ENCODE data around the gene STPG3.
"Not testable (repeated sequence)": the region's sequence is repeated elsewhere in the genome, so short reads cannot be mapped to it uniquely, and the experiment has no call there.

STPG3 gene

DNA sequence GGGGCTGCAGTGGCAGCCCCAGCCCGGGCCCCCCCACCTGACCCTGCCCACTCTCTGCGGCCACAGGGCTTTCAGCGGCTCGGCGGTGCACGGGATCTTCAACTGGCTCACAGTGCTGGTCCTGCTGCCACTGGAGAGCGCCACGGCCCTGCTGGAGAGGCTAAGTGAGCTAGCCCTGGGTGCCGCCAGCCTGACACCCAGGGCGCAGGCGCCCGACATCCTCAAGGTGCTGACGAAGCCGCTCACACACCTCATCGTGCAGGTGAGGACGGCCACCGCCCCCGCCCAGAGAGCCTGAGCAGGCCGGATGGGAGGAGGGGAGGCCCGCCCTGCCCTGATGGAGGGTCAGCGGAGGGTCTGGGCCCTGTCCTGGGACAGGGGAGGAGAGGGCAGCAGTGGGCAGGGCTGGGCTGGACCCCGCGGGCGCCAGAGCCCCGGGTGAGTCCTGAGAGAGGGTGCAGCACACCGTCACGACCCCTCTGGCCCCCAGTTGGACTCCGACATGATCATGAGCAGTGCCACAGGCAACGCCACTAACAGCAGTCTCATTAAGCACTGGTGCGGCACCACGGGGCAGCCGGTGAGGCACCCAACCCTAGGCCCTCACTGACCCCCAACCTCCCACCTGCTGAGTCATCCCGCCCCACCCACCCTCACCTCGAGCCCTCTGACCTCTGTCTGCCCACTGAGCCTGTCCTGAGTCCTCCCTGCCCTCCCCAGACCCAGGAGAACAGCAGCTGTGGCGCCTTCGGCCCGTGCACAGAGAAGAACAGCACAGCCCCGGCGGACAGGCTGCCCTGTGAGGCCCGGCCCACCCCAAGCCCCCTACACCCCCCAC is 17.7 kb upstream of the STPG3 start:
- DNase-seq (ENCODE audit: low read depth, low spot score): no peak

DNA sequence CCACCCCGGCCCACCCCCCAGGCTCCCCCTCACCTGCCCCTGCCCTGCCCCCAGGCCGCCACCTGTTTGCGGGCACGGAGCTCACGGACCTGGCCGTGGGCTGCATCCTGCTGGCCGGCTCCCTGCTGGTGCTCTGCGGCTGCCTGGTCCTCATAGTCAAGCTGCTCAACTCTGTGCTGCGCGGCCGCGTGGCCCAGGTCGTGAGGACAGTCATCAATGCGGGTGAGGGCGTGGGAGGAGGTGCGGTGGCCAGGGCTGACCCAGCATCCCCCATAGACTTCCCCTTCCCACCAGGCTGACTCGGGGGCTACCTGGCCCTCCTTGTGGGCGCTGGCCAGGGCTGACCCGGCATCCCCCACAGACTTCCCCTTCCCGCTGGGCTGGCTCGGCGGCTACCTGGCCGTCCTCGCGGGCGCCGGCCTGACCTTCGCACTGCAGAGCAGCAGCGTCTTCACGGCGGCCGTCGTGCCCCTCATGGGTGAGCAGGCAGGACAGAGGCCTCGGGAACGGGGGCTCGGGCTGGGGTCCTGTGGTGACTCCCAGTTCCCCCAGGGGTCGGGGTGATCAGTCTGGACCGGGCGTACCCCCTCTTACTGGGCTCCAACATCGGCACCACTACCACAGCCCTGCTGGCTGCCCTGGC is 16.9 kb upstream of the STPG3 start:
- DNase-seq (ENCODE audit: low read depth, low spot score): no peak

GRCh38 chr9:137234758-137235423 is 16.2 kb upstream of the STPG3 start:
- DNase-seq (ENCODE audit: low read depth, low spot score): no peak

GRCh38 chr9:137235424-137236237 is 15.5 kb upstream of the STPG3 start:
- no peak for DNase-seq (ENCODE audit: low read depth, low spot score)

DNA sequence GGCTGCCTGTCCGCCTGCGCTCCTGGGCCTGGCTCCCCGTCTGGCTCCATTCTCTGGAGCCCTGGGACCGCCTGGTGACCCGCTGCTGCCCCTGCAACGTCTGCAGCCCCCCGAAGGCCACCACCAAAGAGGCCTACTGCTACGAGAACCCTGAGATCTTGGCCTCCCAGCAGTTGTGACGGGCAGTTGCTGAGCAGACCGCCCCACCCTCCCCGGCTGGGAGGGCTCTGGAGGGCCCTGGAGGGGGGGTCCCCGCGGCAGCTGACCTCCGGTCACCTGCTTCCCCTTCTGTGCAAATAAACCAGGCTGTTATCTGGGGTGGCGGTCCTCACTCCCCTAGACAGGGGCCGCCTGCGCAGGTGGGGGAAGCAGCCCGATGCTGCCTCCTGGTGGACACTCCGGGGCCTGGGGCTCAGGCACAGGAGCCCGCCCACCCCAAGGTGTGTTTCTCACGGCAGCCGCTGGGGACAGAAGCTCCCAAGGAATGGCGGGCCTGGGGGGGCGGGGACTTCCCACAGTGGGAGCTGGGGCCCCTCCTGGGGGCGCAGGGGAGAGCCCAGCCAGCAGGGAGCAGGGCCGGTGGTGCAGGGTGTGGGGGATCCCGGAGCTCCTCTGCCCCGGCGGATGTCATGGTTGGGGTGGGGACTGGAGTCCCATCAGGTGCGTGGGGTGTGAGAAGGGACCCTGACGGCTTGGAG is 14.7 kb upstream of the STPG3 start:
- DNase-seq (ENCODE audit: low read depth, low spot score): peak; percentile 24

DNA sequence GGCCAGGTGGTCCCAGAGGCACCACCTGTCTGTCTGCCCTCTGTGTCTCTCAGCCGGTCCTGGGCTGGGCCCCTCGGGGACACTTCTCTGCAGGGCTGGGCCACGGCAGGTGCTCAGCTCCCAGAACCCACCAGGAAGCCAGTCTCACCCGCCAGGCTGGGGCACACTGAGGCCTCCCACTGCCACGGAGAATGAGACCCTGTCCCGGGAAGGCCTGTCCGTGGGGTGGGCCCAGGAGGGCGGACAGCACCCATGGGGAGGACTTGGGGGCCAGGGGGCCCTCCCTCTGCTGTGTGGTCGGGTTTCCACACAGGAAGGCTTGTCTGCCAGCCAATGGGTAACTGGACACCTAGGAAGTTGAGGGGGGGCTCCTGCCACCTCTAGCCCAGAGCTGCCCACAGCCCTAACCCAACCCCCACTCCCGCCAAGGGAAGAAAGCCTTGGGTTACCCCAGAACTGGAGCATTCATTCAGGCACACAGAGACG is 14.1 kb upstream of the STPG3 start:
- DNase-seq (ENCODE audit: low read depth, low spot score): no peak

DNA sequence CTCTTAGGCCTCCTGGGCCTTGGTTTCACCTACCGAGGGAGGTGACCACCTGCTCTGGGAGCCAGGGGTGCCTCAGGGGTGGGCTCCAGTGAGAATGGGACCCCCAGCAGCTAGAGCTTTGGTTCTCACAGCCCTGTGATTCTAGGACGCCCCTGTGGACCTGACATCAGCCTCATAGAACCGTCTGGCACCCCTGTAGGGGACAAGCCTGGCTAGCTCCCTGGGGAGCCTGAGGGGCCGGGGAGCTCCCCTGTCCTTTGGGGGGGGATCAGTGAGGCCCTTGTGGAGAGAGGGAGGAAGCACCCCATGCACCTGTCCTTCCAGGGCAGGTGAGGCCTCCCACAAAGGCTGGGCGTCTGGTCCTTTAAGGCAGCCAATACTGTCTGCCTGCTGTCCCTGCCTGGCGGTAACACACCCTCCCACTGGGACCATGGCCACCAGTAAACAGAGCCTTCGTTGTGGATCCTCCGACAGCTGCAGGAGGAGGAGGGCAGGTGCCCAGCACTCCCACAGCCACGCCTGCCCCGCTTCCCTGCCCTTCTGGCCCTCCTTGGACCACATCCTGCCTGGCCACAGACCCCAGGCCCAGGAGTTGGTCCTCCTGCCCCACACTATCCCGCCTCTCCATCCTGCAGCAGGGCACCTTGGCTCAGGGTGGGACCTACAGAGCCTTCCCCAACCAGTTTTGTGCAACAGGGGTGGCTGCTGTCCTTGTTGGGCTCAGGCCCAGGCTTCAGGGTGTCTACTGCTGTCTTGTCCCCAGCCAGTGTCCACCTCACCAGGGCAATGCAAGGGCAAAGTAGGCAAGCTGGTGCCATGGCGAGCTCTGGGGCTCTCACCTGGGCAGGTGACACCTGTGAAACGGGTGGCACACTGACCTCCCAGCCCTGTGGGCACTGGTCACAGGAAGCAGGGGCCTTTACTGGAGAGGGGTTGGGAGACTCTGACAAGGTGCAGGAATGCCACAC is 13.0 kb upstream of the STPG3 start:
- no peak for DNase-seq (ENCODE audit: low read depth, low spot score)

DNA sequence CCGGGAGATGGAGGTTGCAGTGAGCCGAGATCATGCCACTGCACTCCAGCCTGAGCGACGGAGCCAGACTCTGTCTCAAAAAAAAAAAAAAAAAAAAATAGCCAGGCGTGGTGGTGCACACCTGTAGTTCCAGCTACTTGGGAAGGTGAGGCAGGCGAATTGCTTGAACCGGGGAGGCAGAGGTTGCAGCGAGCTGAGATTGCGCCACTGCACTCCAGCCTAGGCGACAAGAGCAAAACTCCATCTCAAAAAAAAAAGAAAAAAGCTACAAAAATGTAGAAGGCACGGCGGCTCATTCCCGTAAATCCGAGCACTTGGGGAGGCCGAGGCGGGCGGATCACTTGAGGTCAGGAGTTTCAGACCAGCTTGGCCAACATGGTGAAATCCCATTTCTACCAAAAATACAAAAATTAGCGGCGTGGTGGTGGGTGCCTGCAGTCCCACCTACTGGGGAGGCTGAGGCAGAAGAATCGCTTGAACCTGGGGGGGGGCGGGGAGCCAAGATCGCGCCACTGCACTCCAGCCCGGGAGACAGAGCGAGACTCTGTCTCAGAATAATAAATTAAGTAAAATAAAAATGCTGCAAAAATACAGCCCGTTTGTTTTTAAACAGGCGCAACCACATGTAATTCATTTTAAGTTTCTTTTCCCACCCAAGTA is 11.4 kb upstream of the STPG3 start:
- DNase-seq (ENCODE audit: low read depth, low spot score): not testable (repeated sequence)

DNA sequence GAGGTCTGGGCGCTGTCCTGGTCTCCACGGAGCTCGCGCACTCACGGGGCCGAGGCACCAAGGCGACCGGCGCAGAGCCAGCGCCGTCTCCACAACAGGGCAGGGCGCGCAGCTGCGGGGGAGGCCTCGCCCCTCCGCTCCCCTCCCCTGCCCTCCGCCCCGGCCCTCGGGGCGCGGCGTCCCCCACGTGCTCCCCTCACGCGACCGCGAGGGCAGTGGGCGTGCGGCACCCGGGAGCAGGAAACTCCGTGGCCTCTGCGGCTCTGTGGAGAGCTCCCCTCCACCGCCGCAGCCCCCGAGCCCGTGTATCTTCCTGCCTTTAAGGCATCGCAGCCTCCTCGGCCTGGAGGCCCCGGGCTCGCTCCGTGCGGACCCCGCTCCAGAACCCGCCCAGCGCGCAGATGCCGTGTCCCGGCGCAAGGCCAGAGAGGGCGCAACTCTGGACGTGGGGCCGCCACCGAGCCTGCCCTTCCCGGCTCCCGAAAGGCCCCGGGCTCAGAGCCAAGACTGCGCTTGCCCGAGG is 10.7 kb upstream of the STPG3 start:
- peak; percentile 35 for DNase-seq (ENCODE audit: low read depth, low spot score)

GRCh38 chr9:137240841-137241489 is 10.1 kb upstream of the STPG3 start, which contains the start of gene TUBB4B:
Gene TUBB4B, plus strand, starts transcription at chr9:137241287. Its CDS starts 74 bp downstream, at chr9:137241361.
- peak; percentile 100 for DNase-seq (ENCODE audit: low read depth, low spot score)

DNA sequence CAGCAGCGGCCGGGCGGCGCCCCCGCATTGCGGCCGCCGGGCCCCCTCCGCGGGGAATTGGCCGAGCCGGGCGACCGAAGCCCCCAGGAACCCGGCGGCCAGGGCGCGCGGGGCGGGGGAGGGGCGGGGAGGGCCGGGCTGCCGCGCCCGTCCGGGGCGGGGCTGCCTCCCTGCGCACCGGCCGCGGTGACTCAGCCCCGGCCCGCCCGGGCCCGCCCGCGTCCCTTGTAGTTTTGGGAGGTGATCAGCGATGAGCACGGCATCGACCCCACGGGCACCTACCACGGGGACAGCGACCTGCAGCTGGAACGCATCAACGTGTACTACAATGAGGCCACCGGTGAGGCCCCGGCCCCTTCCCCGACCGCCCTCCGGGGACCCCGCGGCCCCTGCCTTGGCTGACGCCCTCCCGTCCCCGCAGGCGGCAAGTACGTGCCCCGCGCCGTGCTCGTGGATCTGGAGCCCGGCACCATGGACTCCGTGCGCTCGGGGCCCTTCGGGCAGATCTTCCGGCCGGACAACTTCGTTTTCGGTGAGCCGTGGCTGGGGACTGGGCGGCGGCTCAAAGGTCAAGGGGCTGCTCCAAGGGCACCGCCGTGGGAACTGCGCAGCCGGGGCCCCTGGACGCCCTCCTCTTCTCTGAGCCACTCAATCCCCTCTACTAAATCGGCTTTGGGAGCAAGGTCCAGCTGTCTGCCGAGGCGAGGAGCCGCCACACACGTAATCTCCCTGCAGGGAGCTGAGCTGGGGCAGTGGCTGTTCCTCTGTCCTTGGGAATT is 9.4 kb upstream of the STPG3 start:
- DNase-seq (ENCODE audit: low read depth, low spot score): no peak

GRCh38 chr9:137242269-137243203 is 8.6 kb upstream of the STPG3 start:
- no peak for DNase-seq (ENCODE audit: low read depth, low spot score)

DNA sequence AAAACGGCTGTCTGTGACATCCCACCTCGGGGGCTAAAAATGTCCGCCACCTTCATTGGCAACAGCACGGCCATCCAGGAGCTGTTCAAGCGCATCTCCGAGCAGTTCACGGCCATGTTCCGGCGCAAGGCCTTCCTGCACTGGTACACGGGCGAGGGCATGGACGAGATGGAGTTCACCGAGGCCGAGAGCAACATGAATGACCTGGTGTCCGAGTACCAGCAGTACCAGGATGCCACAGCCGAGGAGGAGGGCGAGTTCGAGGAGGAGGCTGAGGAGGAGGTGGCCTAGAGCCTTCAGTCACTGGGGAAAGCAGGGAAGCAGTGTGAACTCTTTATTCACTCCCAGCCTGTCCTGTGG is 7.8 kb upstream of the STPG3 start:
- DNase-seq (ENCODE audit: low read depth, low spot score): not testable (repeated sequence)

DNA sequence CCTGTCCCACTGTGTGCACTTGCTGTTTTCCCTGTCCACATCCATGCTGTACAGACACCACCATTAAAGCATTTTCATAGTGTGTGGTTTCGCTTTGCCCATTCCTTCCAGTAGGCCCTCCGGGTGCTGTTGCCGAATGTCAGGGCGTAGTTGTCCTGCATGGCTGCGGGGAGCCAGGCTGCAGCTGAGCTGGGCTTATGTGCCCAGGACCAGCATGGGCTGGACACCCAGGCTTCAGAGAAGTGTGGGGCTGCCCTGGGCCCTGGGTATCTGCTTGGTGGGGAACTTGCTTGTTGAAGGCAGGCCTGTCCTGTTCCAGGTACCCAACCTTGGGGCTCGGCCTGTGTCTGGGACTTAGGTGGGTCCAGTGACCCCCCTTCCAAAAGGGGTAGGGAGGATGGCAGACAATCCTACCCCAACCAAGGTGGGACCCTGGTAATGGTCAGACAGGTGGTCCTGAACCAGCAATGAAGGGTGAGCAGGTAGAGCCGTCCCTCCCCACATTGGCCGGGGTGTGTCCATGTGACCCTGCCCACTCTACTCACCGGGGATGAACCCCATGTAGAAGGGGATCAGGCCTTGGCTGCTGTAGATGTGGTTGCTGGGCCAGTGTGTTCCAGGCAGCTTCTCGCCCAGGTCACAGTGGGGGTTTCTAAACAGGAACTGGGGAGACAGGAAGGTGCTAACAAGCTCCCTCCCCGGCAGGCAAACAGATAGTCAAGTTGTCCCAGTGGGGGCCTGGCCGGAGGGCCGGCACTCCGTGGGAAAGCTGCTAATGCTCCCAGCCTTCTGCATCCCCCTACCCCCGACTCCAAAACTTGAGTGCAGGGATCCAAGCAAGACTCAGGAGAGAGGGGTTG is 7.2 kb upstream of the STPG3 start:
- DNase-seq (ENCODE audit: low read depth, low spot score): no peak
